HG03159 (cell line): ENCODE measurements around the gene TIMP3.

Experiments used
- ATAC-seq: cut with Tn5 transposase; IDR thresholded peaks from one replicate; pipeline ENCODE4 v1.9.1; 2021; ENCODE audit warnings: mild to moderate bottlenecking, moderate library complexity; ENCODE audit not compliant: unreplicated experiment

TIMP3 gene

GRCh38 chr22:32785321-32786026 is 16.0 kb upstream of the TIMP3 start:
- ATAC-seq = no peak

GRCh38 chr22:32786027-32786418 is 15.5 kb upstream of the TIMP3 start:
- no peak for ATAC-seq

- ATAC-seq = no peak
These were observed 12.4 kb upstream of the TIMP3 start for GRCh38 chr22:32788904-32789624.

GRCh38 chr22:32789797-32790620 is 11.5 kb upstream of the TIMP3 start:
- ATAC-seq = no peak

- ATAC-seq = no peak
These were observed 10.4 kb upstream of the TIMP3 start for GRCh38 chr22:32791056-32791455.

GRCh38 chr22:32791485-32791884 is 10.0 kb upstream of the TIMP3 start:
- ATAC-seq = no peak

- no peak for ATAC-seq
These were observed 7.9 kb upstream of the TIMP3 start for GRCh38 chr22:32793589-32793988.

GRCh38 chr22:32794449-32795213 is 6.9 kb upstream of the TIMP3 start:
- ATAC-seq = no peak

GRCh38 chr22:32795214-32795596 is 6.3 kb upstream of the TIMP3 start:
- no peak for ATAC-seq

- no peak for ATAC-seq
These were observed 4.5 kb upstream of the TIMP3 start for GRCh38 chr22:32796865-32797573.

- no peak for ATAC-seq
These were observed 2.0 kb upstream of the TIMP3 start for GRCh38 chr22:32799496-32799895.

- ATAC-seq = no peak
These were observed 1.2 kb upstream of the TIMP3 start for GRCh38 chr22:32800158-32800882.

GRCh38 chr22:32800994-32801536 is 440 bp upstream of the TIMP3 start:
- ATAC-seq = no peak

- no peak for ATAC-seq
These were observed 796 bp downstream of the TIMP3 start for GRCh38 chr22:32802237-32802765.

GRCh38 chr22:32803020-32803737 is 1.7 kb downstream of the TIMP3 start:
- no peak for ATAC-seq

GRCh38 chr22:32803738-32804435 is 2.4 kb downstream of the TIMP3 start:
- no peak for ATAC-seq

- ATAC-seq = no peak
These were observed 3.2 kb downstream of the TIMP3 start for GRCh38 chr22:32804531-32805360.
